ENCODE results near the gene METTL21C.

- TF ChIP-seq CTCF (conservative IDR thresholded peaks at IDR 0.05; ENCODE audit: low read depth, low read length) (no peak), EZH2 (IDR thresholded peaks at IDR 0.05; ENCODE audit: low read length, unreplicated experiment) (no peak), EZH2phosphoT487 (IDR thresholded peaks at IDR 0.05; ENCODE audit: borderline replicate concordance, low read length) (no peak)
Observed at GRCh38 chr13:102696465-102696864, 1.6 kb upstream of the METTL21C start.

All from PC-3 (cell line).